OCI-LY3 (cell line): ENCODE data around the gene SLC25A28.

Experiments
- H2AFZ ChIP-seq: fragments of 200-600, 300-600 bp; shearing (Covaris generic); 2 replicates; pipeline ENCODE4 v1.6.0; 2014; ENCODE audit warnings: antibody characterized with exemption, low read depth, low read length
- H3K27ac ChIP-seq: fragments of 200-600, 300-600 bp; sonication (generic); 2 replicates; pipeline ENCODE4 v1.5.1; 2014; ENCODE audit warnings: mild to moderate bottlenecking, low read length, moderate library complexity, mixed read lengths
- H3K27me3 ChIP-seq: fragments of 200-600, 300-600 bp; sonication (generic); 2 replicates; pipeline ENCODE4 v1.6.1; 2014; ENCODE audit warnings: low read depth, low read length, mixed read lengths
- H3K36me3 ChIP-seq: fragments of 200-600, 300-600 bp; sonication (generic); replicated peaks from 2 replicates; pipeline ENCODE3; 2014; ENCODE audit warnings: low read depth, low read length, mixed read lengths
- H3K4me1 ChIP-seq: fragments of 300-600, 200-600 bp; sonication (generic); 2 replicates; pipeline ENCODE4 v1.6.1; 2014; ENCODE audit warnings: low read length, mixed read lengths
- H3K4me2 ChIP-seq: fragments of 200-600, 300-600 bp; sonication (generic); 2 replicates; pipeline ENCODE4 v1.6.1; 2014; ENCODE audit warnings: low read length, mixed read lengths
- H3K4me3 ChIP-seq: fragments of 300-600, 200-600 bp; sonication (generic); 2 replicates; pipeline ENCODE4 v1.5.1; 2014; ENCODE audit warnings: antibody characterized with exemption, mild to moderate bottlenecking, low read length, moderate library complexity
- H3K79me2 ChIP-seq: fragments of 300-600, 200-600 bp; shearing (Covaris generic); 2 replicates; pipeline ENCODE4 v1.6.1; 2014; ENCODE audit warnings: mild to moderate bottlenecking, low read length, mixed read lengths
- H3K9ac ChIP-seq: fragments of 300-600, 200-600 bp; shearing (Covaris generic); 2 replicates; pipeline ENCODE4 v1.6.0; 2014; ENCODE audit warnings: mild to moderate bottlenecking, low read length, moderate library complexity
- H3K9me3 ChIP-seq: fragments of 200-600, 300-600 bp; shearing (Covaris generic); 2 replicates; pipeline ENCODE4 v1.6.1; 2014; ENCODE audit warnings: low read length, mixed read lengths; ENCODE audit not compliant: insufficient read depth
- H4K20me1 ChIP-seq: fragments of 200-600, 300-600 bp; sonication (generic); 2 replicates; pipeline ENCODE4 v1.6.1; 2016; ENCODE audit warnings: low read length, mixed read lengths; ENCODE audit not compliant: insufficient read depth
- CTCF ChIP-seq: fragments of 200-600, 300-600 bp; sonication (generic); IDR thresholded peaks from 2 replicates; pipeline ENCODE4 v1.5.1; 2014; ENCODE audit warnings: antibody characterized with exemption, low read length, low read depth
- EZH2phosphoT487 ChIP-seq: fragments of 200-600 bp; shearing (Covaris generic); IDR thresholded peaks from 2 replicates; pipeline ENCODE4 v1.6.1; 2018; ENCODE audit warnings: antibody characterized with exemption, mixed run types, low read depth

SLC25A28 gene

GRCh38 chr10:99571816-99572215 is 48.4 kb downstream of the SLC25A28 start:
- no peaks in the 10 kb centered on the region for H3K27me3 ChIP-seq
- H3K79me2 ChIP-seq, result no peaks in the 10 kb centered on the region
- TF ChIP-seq EZH2phosphoT487 (no peak), CTCF (no peak)
- H3K4me2 ChIP-seq, result no peak overlapping the region
- H2AFZ ChIP-seq, result no peak overlapping the region
- H4K20me1 ChIP-seq, result no peaks in the 10 kb centered on the region
- H3K36me3 ChIP-seq, result no peaks in the 10 kb centered on the region
- H3K9ac ChIP-seq, result no peak overlapping the region
- no peaks in the 10 kb centered on the region for H3K9me3 ChIP-seq
- no peak overlapping the region for H3K4me3 ChIP-seq
- H3K4me1 ChIP-seq, result peaks cover 14% of the 10 kb centered on the region
- no peak overlapping the region for H3K27ac ChIP-seq

- Histone ChIP-seq H3K4me2 (peak overlapping the region; percentile 25), H3K27ac (no peak overlapping the region)
Measured at GRCh38 chr10:99569961-99570360, 50.3 kb downstream of the SLC25A28 start.

GRCh38 chr10:99569253-99569939 is 50.8 kb downstream of the SLC25A28 start:
- peaks cover 14% of the 10 kb centered on the region for H3K4me1 ChIP-seq
- H3K27ac ChIP-seq, result no peak overlapping the region
- H3K9ac ChIP-seq, result no peak overlapping the region
- no peaks in the 10 kb centered on the region for H3K27me3 ChIP-seq
- no peak overlapping the region for H3K4me3 ChIP-seq
- peak overlapping the region; percentile 25 for H3K4me2 ChIP-seq
- H4K20me1 ChIP-seq, result no peaks in the 10 kb centered on the region
- H3K79me2 ChIP-seq, result no peaks in the 10 kb centered on the region
- TF ChIP-seq EZH2phosphoT487 (no peak), CTCF (no peak)
- H3K9me3 ChIP-seq, result no peaks in the 10 kb centered on the region
- no peak overlapping the region for H2AFZ ChIP-seq
- H3K36me3 ChIP-seq, result no peaks in the 10 kb centered on the region

More at GRCh38 chr10:99569961-99570360, 50.3 kb downstream of the SLC25A28 start:
- Histone ChIP-seq H3K9ac (no peak overlapping the region), H2AFZ (no peak overlapping the region), H3K4me3 (no peak overlapping the region), H3K4me1 (peaks cover 14% of the 10 kb centered on the region), H3K79me2 (no peaks in the 10 kb centered on the region), H4K20me1 (no peaks in the 10 kb centered on the region), H3K9me3 (no peaks in the 10 kb centered on the region), H3K27me3 (no peaks in the 10 kb centered on the region), H3K36me3 (no peaks in the 10 kb centered on the region)
- no peak for TF ChIP-seq CTCF
- no peak for TF ChIP-seq EZH2phosphoT487

GRCh38 chr10:99565166-99565565 is 55.1 kb downstream of the SLC25A28 start:
- Histone ChIP-seq H3K36me3 (no peaks in the 10 kb centered on the region), H4K20me1 (no peaks in the 10 kb centered on the region), H3K27ac (no peak overlapping the region), H2AFZ (no peak overlapping the region), H3K4me2 (no peak overlapping the region), H3K27me3 (no peaks in the 10 kb centered on the region), H3K9me3 (no peaks in the 10 kb centered on the region), H3K79me2 (no peaks in the 10 kb centered on the region), H3K4me1 (peaks cover 22% of the 10 kb centered on the region), H3K9ac (no peak overlapping the region), H3K4me3 (no peak overlapping the region)
- TF ChIP-seq EZH2phosphoT487, result no peak
- no peak for TF ChIP-seq CTCF
